HG03039 (cell line): ENCODE results near the gene CRYGB.
"Not testable (repeated sequence)": the region's sequence is repeated elsewhere in the genome, so short reads cannot be mapped to it uniquely, and the experiment has no call there.

Source experiments
- ATAC-seq: cut with Tn5 transposase; IDR thresholded peaks from one replicate; pipeline ENCODE4 v1.9.1; 2021; ENCODE audit warnings: mild to moderate bottlenecking, moderate library complexity; ENCODE audit not compliant: unreplicated experiment

The CRYGB gene

GRCh38 chr2:208150956-208151355 is 5.0 kb upstream of the CRYGB start:
- no peak for ATAC-seq

- ATAC-seq = no peak
Observed at GRCh38 chr2:208150094-208150493, 4.1 kb upstream of the CRYGB start.

GRCh38 chr2:208148803-208149202 is 2.8 kb upstream of the CRYGB start:
- ATAC-seq = no peak

- no peak for ATAC-seq
Observed at GRCh38 chr2:208147759-208148158, 1.8 kb upstream of the CRYGB start.

GRCh38 chr2:208147008-208147407 is 1.1 kb upstream of the CRYGB start:
- no peak for ATAC-seq

GRCh38 chr2:208142925-208143799 is 2.8 kb downstream of the CRYGB start:
- ATAC-seq = no peak

- no peak for ATAC-seq
Observed at GRCh38 chr2:208142240-208142924, 3.6 kb downstream of the CRYGB start.

- ATAC-seq = no peak
Observed at GRCh38 chr2:208139447-208139846, 6.5 kb downstream of the CRYGB start.

- ATAC-seq = not testable (repeated sequence)
Observed at GRCh38 chr2:208138334-208138733, 7.6 kb downstream of the CRYGB start.

GRCh38 chr2:208136716-208137094 is 9.3 kb downstream of the CRYGB start:
- ATAC-seq = no peak

GRCh38 chr2:208135794-208136715 is 9.9 kb downstream of the CRYGB start:
- no peak for ATAC-seq

- no peak for ATAC-seq
Observed at GRCh38 chr2:208134928-208135586, 10.9 kb downstream of the CRYGB start.

- no peak for ATAC-seq
Observed at GRCh38 chr2:208130712-208131110, 15.2 kb downstream of the CRYGB start.

- ATAC-seq = no peak
Observed at GRCh38 chr2:208129744-208130711, 15.9 kb downstream of the CRYGB start, which contains the start of gene CRYGC. Gene CRYGC, minus strand, starts transcription at chr2:208129828. Its CDS starts 36 bp downstream, at chr2:208129792.

GRCh38 chr2:208128136-208128535 is 17.8 kb downstream of the CRYGB start:
- ATAC-seq = no peak

GRCh38 chr2:208127090-208127489 is 18.9 kb downstream of the CRYGB start:
- no peak for ATAC-seq

GRCh38 chr2:208125251-208125650 is 20.7 kb downstream of the CRYGB start:
- ATAC-seq = no peak

- not testable (repeated sequence) for ATAC-seq
Observed at GRCh38 chr2:208124013-208124715, 21.8 kb downstream of the CRYGB start, which contains the start of gene CRYGD. Gene CRYGD, minus strand, starts transcription at chr2:208124524. Its CDS starts 51 bp downstream, at chr2:208124473.

GRCh38 chr2:208122248-208122647 is 23.7 kb downstream of the CRYGB start:
- no peak for ATAC-seq
